Liver (tissue), 9 donors: ENCODE results near the gene SLC12A7. TPM values are rescaled to one million over a fixed set of nuclear protein-coding genes. Genes with fewer than 3 reads are reported as not detected.

Experiments
- DNase-seq: peaks from one replicate; pipeline ENCODE4 v3.0.0-alpha.2; 2017; ENCODE audit warnings: low spot score
- H3K27ac ChIP-seq, 2 donors: one replicate each; pipeline ENCODE4 v1.7.0; 2013; ENCODE audit warnings: inconsistent platforms in 2 of 2, low read length in 2 of 2, control low read depth in 1 of 2, low read depth in 1 of 2, mild to moderate bottlenecking in 1 of 2
- H3K27me3 ChIP-seq, 4 donors: one replicate each; pipeline versions ENCODE4 v1.6.1 to v1.7.0; 2013; ENCODE audit warnings: low read length in 3 of 4, inconsistent platforms in 1 of 4, mild to moderate bottlenecking in 1 of 4, moderate library complexity in 1 of 4; ENCODE audit not compliant: control insufficient read depth in 4 of 4, insufficient read depth in 4 of 4
- H3K36me3 ChIP-seq, 4 donors: one replicate each; pipeline versions ENCODE4 v1.6.1 to v1.7.0; 2013; ENCODE audit warnings: low read length in 3 of 4, mild to moderate bottlenecking in 3 of 4, low read depth in 1 of 4, moderate library complexity in 1 of 4; ENCODE audit not compliant: control insufficient read depth in 4 of 4, insufficient read depth in 3 of 4
- H3K4me1 ChIP-seq, 4 donors: one replicate each; pipeline versions ENCODE4 v1.6.1 to v1.7.0; 2013; ENCODE audit warnings: low read length in 3 of 4, mild to moderate bottlenecking in 3 of 4, moderate library complexity in 1 of 4; ENCODE audit not compliant: control insufficient read depth in 4 of 4, insufficient read depth in 4 of 4
- H3K4me3 ChIP-seq, 3 donors: one replicate each; pipeline versions ENCODE4 v1.6.1 to v1.7.0; 2013; ENCODE audit warnings: low read length in 3 of 3, control low read depth in 1 of 3, low read depth in 1 of 3, mild to moderate bottlenecking in 1 of 3
- H3K9ac ChIP-seq, 2 donors: one replicate each; pipeline ENCODE4 v1.7.0; 2013; ENCODE audit warnings: low read length in 2 of 2, mild to moderate bottlenecking in 2 of 2, moderate library complexity in 2 of 2, control low read depth in 1 of 2, low read depth in 1 of 2
- H3K9me3 ChIP-seq, 4 donors: one replicate each; pipeline versions ENCODE4 v1.6.1 to v1.7.0; 2013; ENCODE audit warnings: low read length in 3 of 4; ENCODE audit not compliant: control insufficient read depth in 4 of 4
- ATF3 ChIP-seq: IDR thresholded peaks from 2 replicates; pipeline ENCODE4 v1.6.1; 2016; ENCODE audit warnings: antibody characterized with exemption
- EGR1 ChIP-seq, 2 donors: IDR thresholded peaks; 2 replicates each; pipeline ENCODE4 v1.6.1; 2016 to 2018; ENCODE audit warnings: antibody characterized with exemption in 2 of 2, low read depth in 2 of 2
- FOXA1 ChIP-seq: IDR thresholded peaks from 2 replicates; pipeline ENCODE4 v1.6.1; 2016; ENCODE audit warnings: antibody characterized with exemption
- FOXA2 ChIP-seq: IDR thresholded peaks from 2 replicates; pipeline ENCODE4 v1.6.1; 2016; ENCODE audit warnings: antibody characterized with exemption
- GABPA ChIP-seq, 2 donors: IDR thresholded peaks in 1 of 2; conservative IDR thresholded peaks in 1 of 2; 2 replicates each; pipeline ENCODE4 v1.6.1; 2016; ENCODE audit warnings: antibody characterized with exemption in 2 of 2, mild to moderate bottlenecking in 1 of 2, moderate library complexity in 1 of 2
- HNF4A ChIP-seq, 2 donors: conservative IDR thresholded peaks; 2 replicates each; pipeline ENCODE4 v1.6.1; 2016; ENCODE audit warnings: antibody characterized with exemption in 2 of 2, mild to moderate bottlenecking in 2 of 2
- HNF4G ChIP-seq: IDR thresholded peaks from 2 replicates; pipeline ENCODE4 v1.6.1; 2016; ENCODE audit warnings: antibody characterized with exemption
- JUND ChIP-seq, 2 donors: IDR thresholded peaks; 2 replicates each; pipeline ENCODE4 v1.6.1; 2016; ENCODE audit warnings: antibody characterized with exemption in 2 of 2
- MAX ChIP-seq: IDR thresholded peaks from 2 replicates; pipeline ENCODE4 v1.6.1; 2016; ENCODE audit warnings: antibody characterized with exemption
- RAD21 ChIP-seq, 2 donors: IDR thresholded peaks; 2 replicates each; pipeline ENCODE4 v1.6.1; 2016; ENCODE audit warnings: antibody characterized with exemption in 2 of 2, mild to moderate bottlenecking in 2 of 2
- RXRA ChIP-seq, 2 donors: IDR thresholded peaks; 2 replicates each; pipeline ENCODE4 v1.6.1; 2017 to 2018; ENCODE audit warnings: antibody characterized with exemption in 2 of 2, mild to moderate bottlenecking in 1 of 2
- SP1 ChIP-seq: IDR thresholded peaks from 2 replicates; pipeline ENCODE4 v1.6.1; 2018; ENCODE audit warnings: antibody characterized with exemption, mild to moderate bottlenecking
- TAF1 ChIP-seq: conservative IDR thresholded peaks from 2 replicates; pipeline ENCODE4 v1.6.1; 2016; ENCODE audit warnings: antibody characterized with exemption, mild to moderate bottlenecking
- YY1 ChIP-seq: IDR thresholded peaks from 2 replicates; pipeline ENCODE4 v1.6.1; 2016; ENCODE audit warnings: antibody characterized with exemption, mild to moderate bottlenecking
- WGBS: extraction: QIAGEN DNeasy Blood & Tissue Kit; methylation state at CpG from one replicate; pipeline ENCODE4 v1.1.7; 2013; 5-methylcytosine and 5-hydroxymethylcytosine counted together
- polyA plus RNA-seq, 2 donors: library from polyadenylated mRNA; stranded (reverse) in 1 of 2; unstranded in 1 of 2; fragments of 200-250 nt in 1 of 2; fragments of >200 nt in 1 of 2; fragmentation: Nextera tagmentation in 1 of 2; extraction: Ambion mirVana in 1 of 2; gene quantifications; one replicate each; pipeline versions ENCODE4 v1.2.1 to v1.2.3, GENCODE V29; 2013 to 2015
- total RNA-seq, 2 donors: library from RNA; depleted of rRNA; stranded (reverse); fragments of >200 nt; gene quantifications; one replicate each; pipeline ENCODE4 v1.2.3, GENCODE V29; 2014
- TF ChIP-seq, protein P1 (sequence below): IDR thresholded peaks from 2 replicates; pipeline ENCODE4 v1.6.1; 2016; ENCODE audit warnings: antibody characterized with exemption, mild to moderate bottlenecking
- TF ChIP-seq, protein P2 (sequence below): IDR thresholded peaks from 2 replicates; pipeline ENCODE4 v1.6.1; 2016; ENCODE audit warnings: antibody characterized with exemption
- TF ChIP-seq, protein P3 (sequence below): fragments of 150-350 bp; IDR thresholded peaks from 2 replicates; pipeline ENCODE4 v1.5.1; 2017; ENCODE audit warnings: improper control_type of control experiment, low read depth, low read length; ENCODE audit not compliant: missing input control
- donor health status: healthy.
- donor health status: healthy.
- donor health status: healthy.
- donor health status: healthy.
- donor health status: healthy.

Gene SLC12A7
- total and polyA plus RNA-seq, 4 donors = 12.3 to 64.2 (median 28.9) TPM

DNA sequence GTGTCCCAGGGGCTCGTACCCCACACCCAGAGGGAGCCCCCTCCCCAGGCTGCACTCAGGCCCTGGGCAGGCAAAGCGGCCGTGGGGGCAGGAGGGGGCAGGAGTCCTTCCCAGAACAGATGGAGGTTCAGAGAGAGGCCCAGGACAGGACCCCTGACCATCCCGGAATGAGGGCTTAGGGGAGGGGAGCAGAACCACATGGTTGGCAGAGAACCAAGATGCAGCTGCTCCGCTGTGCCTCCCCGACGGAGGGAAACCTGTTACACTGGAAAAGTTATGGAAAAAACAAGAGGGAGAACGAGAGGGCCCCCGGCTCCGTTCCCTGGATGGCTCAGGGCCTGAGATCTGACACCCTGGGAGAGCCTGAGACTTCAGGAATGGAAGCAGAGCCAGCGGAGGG lies 22.7 kb downstream of the SLC12A7 start:
- no peak for DNase-seq
- peak overlapping the region; percentile 33 to 67 for H3K27ac ChIP-seq
- H3K4me1 ChIP-seq = peaks cover 16 to 38% (median 30%) of the 10 kb centered on the region in 4 donors

More for the DNA sequence above, 22.7 kb downstream of the SLC12A7 start:
- H3K9ac ChIP-seq = no peak overlapping the region
- no peaks in the 10 kb centered on the region for H3K9me3 ChIP-seq
- 82% methylated on average over 11 of the region's 11 CpGs for WGBS
- H3K36me3 ChIP-seq = peaks cover 33 to 58% (median 34%) of the 10 kb centered on the region in 4 donors
- no peak for TF ChIP-seq YY1
- no peak for TF ChIP-seq JUND (IDR thresholded peaks at IDR 0.05)
- no peak for TF ChIP-seq TAF1
- TF ChIP-seq FOXA1 = no peak
- TF ChIP-seq, protein P1, sequence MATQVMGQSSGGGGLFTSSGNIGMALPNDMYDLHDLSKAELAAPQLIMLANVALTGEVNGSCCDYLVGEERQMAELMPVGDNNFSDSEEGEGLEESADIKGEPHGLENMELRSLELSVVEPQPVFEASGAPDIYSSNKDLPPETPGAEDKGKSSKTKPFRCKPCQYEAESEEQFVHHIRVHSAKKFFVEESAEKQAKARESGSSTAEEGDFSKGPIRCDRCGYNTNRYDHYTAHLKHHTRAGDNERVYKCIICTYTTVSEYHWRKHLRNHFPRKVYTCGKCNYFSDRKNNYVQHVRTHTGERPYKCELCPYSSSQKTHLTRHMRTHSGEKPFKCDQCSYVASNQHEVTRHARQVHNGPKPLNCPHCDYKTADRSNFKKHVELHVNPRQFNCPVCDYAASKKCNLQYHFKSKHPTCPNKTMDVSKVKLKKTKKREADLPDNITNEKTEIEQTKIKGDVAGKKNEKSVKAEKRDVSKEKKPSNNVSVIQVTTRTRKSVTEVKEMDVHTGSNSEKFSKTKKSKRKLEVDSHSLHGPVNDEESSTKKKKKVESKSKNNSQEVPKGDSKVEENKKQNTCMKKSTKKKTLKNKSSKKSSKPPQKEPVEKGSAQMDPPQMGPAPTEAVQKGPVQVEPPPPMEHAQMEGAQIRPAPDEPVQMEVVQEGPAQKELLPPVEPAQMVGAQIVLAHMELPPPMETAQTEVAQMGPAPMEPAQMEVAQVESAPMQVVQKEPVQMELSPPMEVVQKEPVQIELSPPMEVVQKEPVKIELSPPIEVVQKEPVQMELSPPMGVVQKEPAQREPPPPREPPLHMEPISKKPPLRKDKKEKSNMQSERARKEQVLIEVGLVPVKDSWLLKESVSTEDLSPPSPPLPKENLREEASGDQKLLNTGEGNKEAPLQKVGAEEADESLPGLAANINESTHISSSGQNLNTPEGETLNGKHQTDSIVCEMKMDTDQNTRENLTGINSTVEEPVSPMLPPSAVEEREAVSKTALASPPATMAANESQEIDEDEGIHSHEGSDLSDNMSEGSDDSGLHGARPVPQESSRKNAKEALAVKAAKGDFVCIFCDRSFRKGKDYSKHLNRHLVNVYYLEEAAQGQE = no peak
- TF ChIP-seq, protein P2, sequence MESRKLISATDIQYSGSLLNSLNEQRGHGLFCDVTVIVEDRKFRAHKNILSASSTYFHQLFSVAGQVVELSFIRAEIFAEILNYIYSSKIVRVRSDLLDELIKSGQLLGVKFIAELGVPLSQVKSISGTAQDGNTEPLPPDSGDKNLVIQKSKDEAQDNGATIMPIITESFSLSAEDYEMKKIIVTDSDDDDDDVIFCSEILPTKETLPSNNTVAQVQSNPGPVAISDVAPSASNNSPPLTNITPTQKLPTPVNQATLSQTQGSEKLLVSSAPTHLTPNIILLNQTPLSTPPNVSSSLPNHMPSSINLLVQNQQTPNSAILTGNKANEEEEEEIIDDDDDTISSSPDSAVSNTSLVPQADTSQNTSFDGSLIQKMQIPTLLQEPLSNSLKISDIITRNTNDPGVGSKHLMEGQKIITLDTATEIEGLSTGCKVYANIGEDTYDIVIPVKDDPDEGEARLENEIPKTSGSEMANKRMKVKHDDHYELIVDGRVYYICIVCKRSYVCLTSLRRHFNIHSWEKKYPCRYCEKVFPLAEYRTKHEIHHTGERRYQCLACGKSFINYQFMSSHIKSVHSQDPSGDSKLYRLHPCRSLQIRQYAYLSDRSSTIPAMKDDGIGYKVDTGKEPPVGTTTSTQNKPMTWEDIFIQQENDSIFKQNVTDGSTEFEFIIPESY = no peak
- no peak for TF ChIP-seq HNF4A (conservative IDR thresholded peaks at IDR 0.05)
- no peak for TF ChIP-seq GABPA (IDR thresholded peaks at IDR 0.05 in 1 of 2, conservative IDR thresholded peaks at IDR 0.05 in 1 of 2)
- TF ChIP-seq FOXA2 = no peak
- TF ChIP-seq RXRA (IDR thresholded peaks at IDR 0.05) = no peak
- TF ChIP-seq, protein P3, sequence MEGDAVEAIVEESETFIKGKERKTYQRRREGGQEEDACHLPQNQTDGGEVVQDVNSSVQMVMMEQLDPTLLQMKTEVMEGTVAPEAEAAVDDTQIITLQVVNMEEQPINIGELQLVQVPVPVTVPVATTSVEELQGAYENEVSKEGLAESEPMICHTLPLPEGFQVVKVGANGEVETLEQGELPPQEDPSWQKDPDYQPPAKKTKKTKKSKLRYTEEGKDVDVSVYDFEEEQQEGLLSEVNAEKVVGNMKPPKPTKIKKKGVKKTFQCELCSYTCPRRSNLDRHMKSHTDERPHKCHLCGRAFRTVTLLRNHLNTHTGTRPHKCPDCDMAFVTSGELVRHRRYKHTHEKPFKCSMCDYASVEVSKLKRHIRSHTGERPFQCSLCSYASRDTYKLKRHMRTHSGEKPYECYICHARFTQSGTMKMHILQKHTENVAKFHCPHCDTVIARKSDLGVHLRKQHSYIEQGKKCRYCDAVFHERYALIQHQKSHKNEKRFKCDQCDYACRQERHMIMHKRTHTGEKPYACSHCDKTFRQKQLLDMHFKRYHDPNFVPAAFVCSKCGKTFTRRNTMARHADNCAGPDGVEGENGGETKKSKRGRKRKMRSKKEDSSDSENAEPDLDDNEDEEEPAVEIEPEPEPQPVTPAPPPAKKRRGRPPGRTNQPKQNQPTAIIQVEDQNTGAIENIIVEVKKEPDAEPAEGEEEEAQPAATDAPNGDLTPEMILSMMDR = no peak
- no peak for TF ChIP-seq SP1
- TF ChIP-seq MAX = no peak
- TF ChIP-seq ATF3 = no peak
- no peak for TF ChIP-seq RAD21 (IDR thresholded peaks at IDR 0.05)
- no peak for TF ChIP-seq HNF4G
- no peak for TF ChIP-seq EGR1 (IDR thresholded peaks at IDR 0.05; ENCODE audit: low read depth in 2 of 2)
- H3K27me3 ChIP-seq = no peaks in the 10 kb centered on the region
- no peak overlapping the region for H3K4me3 ChIP-seq
